ENCODE data around the gene PPFIA4. TPM values are rescaled to one million over a fixed set of nuclear protein-coding genes. Genes with fewer than 3 reads are reported as not detected.

Gene PPFIA4
- total RNA-seq, 2 experiments from 2014 or later: 20.8 to 21.3 TPM

GRCh38 chr1:203121186-203122015 lies 95.1 kb downstream of the PPFIA4 start:
- no peak for DNase-seq
- H3K27ac Mint-ChIP-seq: no peak overlapping the region
- H3K36me3 Mint-ChIP-seq: no peaks in the 10 kb centered on the region
- H3K4me1 Mint-ChIP-seq: no peaks in the 10 kb centered on the region
- no peaks in the 10 kb centered on the region for H3K9me3 Mint-ChIP-seq
- H3K27me3 Mint-ChIP-seq: peaks cover 80% of the 10 kb centered on the region
- H3K4me3 Mint-ChIP-seq: no peak overlapping the region

- no peaks in the 10 kb centered on the region for H3K36me3 Mint-ChIP-seq
- DNase-seq: no peak
- H3K27ac Mint-ChIP-seq: no peak overlapping the region
- peaks cover 84% of the 10 kb centered on the region for H3K27me3 Mint-ChIP-seq
- H3K4me3 Mint-ChIP-seq: no peak overlapping the region
- no peaks in the 10 kb centered on the region for H3K9me3 Mint-ChIP-seq
- no peaks in the 10 kb centered on the region for H3K4me1 Mint-ChIP-seq
Measured at GRCh38 chr1:203122159-203122558, 95.9 kb downstream of the PPFIA4 start.

- Mint-ChIP-seq H3K9me3 (no peaks in the 10 kb centered on the region), H3K4me1 (peaks cover 2% of the 10 kb centered on the region), H3K27ac (no peak overlapping the region), H3K27me3 (peaks cover 82% of the 10 kb centered on the region), H3K36me3 (no peaks in the 10 kb centered on the region), H3K4me3 (no peak overlapping the region)
- no peak for DNase-seq
Measured at GRCh38 chr1:203124011-203124410, 97.7 kb downstream of the PPFIA4 start.

- no peak overlapping the region for H3K27ac Mint-ChIP-seq
- DNase-seq: no peak
- H3K36me3 Mint-ChIP-seq: no peaks in the 10 kb centered on the region
- H3K9me3 Mint-ChIP-seq: no peaks in the 10 kb centered on the region
- peaks cover 79% of the 10 kb centered on the region for H3K27me3 Mint-ChIP-seq
- H3K4me1 Mint-ChIP-seq: peaks cover 2% of the 10 kb centered on the region
- no peak overlapping the region for H3K4me3 Mint-ChIP-seq
Measured at GRCh38 chr1:203124546-203125317, 98.4 kb downstream of the PPFIA4 start.

- peaks cover 2% of the 10 kb centered on the region for H3K4me1 Mint-ChIP-seq
Measured at GRCh38 chr1:203126151-203126865, 100.0 kb downstream of the PPFIA4 start.

GRCh38 chr1:203126866-203127665 lies 100.8 kb downstream of the PPFIA4 start:
- Mint-ChIP-seq H3K4me1 (peaks cover 2% of the 10 kb centered on the region), H3K27ac (no peak overlapping the region), H3K9me3 (no peaks in the 10 kb centered on the region), H3K36me3 (no peaks in the 10 kb centered on the region), H3K4me3 (no peak overlapping the region), H3K27me3 (peaks cover 59% of the 10 kb centered on the region)
- DNase-seq: no peak

More at GRCh38 chr1:203126151-203126865, 100.0 kb downstream of the PPFIA4 start:
- Mint-ChIP-seq H3K27me3 (peaks cover 64% of the 10 kb centered on the region), H3K9me3 (no peaks in the 10 kb centered on the region), H3K4me3 (no peak overlapping the region), H3K36me3 (no peaks in the 10 kb centered on the region), H3K27ac (no peak overlapping the region)
- no peak for DNase-seq

GRCh38 chr1:203127666-203128430 lies 101.6 kb downstream of the PPFIA4 start, which contains the start of gene ADORA1:
Gene ADORA1 (plus strand): TSS chr1:203127726. CDS start chr1:203128842, 1,116 bp downstream.
- H3K4me1 Mint-ChIP-seq: peaks cover 2% of the 10 kb centered on the region
- no peaks in the 10 kb centered on the region for H3K36me3 Mint-ChIP-seq
- DNase-seq: peak; percentile 14
- H3K27ac Mint-ChIP-seq: no peak within 1 kb of the TSS
- H3K27me3 Mint-ChIP-seq: peaks cover 54% of the 10 kb centered on the region
- H3K9me3 Mint-ChIP-seq: no peaks in the 10 kb centered on the region
- H3K4me3 Mint-ChIP-seq: no peak within 1 kb of the TSS

- Mint-ChIP-seq H3K4me3 (no peak overlapping the region), H3K36me3 (no peaks in the 10 kb centered on the region), H3K4me1 (peaks cover 2% of the 10 kb centered on the region), H3K27me3 (peaks cover 54% of the 10 kb centered on the region), H3K27ac (no peak overlapping the region), H3K9me3 (no peaks in the 10 kb centered on the region)
- no peak for DNase-seq
Measured at GRCh38 chr1:203128431-203128715, 102.1 kb downstream of the PPFIA4 start.

Other genes with a start within 250 kb of the PPFIA4 start
- 10 to 100 TPM; 18.3 to 19.3 TPM for gene KDM5B, start 218.1 kb upstream of the PPFIA4 start, total RNA-seq
- under 1 TPM; 0.45 to 0.80 TPM for gene PCAT6, start 215.5 kb upstream of the PPFIA4 start, total RNA-seq
- 1 to 10 TPM; 8.4 to 9.0 TPM for gene RABIF, start 137.3 kb upstream of the PPFIA4 start, total RNA-seq
- 10 to 100 TPM; 42.6 to 44.1 TPM for gene KLHL12, start 99.3 kb upstream of the PPFIA4 start, total RNA-seq
- 10 to 100 TPM; 77.3 to 82.1 TPM for gene ADIPOR1, start 68.2 kb upstream of the PPFIA4 start, total RNA-seq
- gene CYB5R1, start 59.2 kb upstream of the PPFIA4 start, total RNA-seq: 10 to 100 TPM; 18.3 to 19.2 TPM
- gene TMEM183A, start 19.1 kb upstream of the PPFIA4 start, total RNA-seq: 10 to 100 TPM; 81.4 to 81.9 TPM
- gene MYOG, start 59.5 kb downstream of the PPFIA4 start, total RNA-seq: not detected
- not detected for gene ADORA1, start 101.2 kb downstream of the PPFIA4 start, total RNA-seq
- not detected for gene MYBPH, start 149.3 kb downstream of the PPFIA4 start, total RNA-seq
- not detected for gene CHI3L1, start 160.2 kb downstream of the PPFIA4 start, total RNA-seq
- under 1 TPM; 0.21 to 0.56 TPM for gene CHIT1, start 203.2 kb downstream of the PPFIA4 start, total RNA-seq

All from activated naive CD8-positive, alpha-beta T cell treated with anti-CD3 and anti-CD28 coated beads for 36 hours (primary cell).